ENCODE measurements around the gene CDKN2B.

DNA sequence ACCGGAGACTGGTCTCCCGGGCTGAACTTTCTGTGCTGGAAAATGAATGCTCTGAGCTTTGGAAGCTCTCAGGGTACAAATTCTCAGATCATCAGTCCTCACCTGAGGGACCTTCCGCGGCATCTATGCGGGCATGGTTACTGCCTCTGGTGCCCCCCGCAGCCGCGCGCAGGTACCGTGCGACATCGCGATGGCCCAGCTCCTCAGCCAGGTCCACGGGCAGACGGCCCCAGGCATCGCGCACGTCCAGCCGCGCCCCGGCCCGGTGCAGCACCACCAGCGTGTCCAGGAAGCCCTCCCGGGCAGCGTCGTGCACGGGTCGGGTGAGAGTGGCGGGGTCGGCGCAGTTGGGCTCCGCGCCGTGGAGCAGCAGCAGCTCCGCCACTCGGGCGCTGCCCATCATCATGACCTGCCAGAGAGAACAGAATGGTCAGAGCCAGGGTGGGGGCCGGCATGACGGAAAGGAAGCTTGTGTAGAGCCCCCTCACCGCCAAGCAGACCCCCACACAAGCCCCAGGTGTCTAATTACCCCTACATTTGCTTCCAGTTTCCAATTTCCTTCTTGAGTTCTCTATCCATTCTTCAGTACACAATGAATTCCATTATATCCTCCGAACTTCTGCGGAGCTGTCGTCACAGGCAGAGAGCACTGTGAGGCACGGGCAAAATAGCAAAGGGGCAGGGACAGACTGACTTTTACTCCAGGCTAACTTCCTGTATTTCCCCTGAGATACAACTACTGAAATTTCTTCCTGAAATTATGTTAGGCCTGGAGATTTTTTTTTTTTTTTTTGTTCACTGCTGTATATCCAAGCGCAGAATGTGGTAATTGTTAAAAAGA, 38.1 kb downstream of the CDKN2B start:
- TF ChIP-seq, protein P1, sequence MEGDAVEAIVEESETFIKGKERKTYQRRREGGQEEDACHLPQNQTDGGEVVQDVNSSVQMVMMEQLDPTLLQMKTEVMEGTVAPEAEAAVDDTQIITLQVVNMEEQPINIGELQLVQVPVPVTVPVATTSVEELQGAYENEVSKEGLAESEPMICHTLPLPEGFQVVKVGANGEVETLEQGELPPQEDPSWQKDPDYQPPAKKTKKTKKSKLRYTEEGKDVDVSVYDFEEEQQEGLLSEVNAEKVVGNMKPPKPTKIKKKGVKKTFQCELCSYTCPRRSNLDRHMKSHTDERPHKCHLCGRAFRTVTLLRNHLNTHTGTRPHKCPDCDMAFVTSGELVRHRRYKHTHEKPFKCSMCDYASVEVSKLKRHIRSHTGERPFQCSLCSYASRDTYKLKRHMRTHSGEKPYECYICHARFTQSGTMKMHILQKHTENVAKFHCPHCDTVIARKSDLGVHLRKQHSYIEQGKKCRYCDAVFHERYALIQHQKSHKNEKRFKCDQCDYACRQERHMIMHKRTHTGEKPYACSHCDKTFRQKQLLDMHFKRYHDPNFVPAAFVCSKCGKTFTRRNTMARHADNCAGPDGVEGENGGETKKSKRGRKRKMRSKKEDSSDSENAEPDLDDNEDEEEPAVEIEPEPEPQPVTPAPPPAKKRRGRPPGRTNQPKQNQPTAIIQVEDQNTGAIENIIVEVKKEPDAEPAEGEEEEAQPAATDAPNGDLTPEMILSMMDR (conservative IDR thresholded peaks at IDR 0.05; ENCODE audit: low read depth, low read length): no peak
- no peak for TF ChIP-seq EZH2 (IDR thresholded peaks at IDR 0.05; ENCODE audit: low read length, unreplicated experiment)

Data from PC-3 (cell line).